GM12878 (cell line): Measurements from ENCODE around the gene MINPP1. TPM values are rescaled to one million over a fixed set of nuclear protein-coding genes. Genes with fewer than 3 reads are reported as not detected.

Experiments
- ATAC-seq: fragments of 200-7000 bp; cut with Tn5 transposase; 3 replicates; pipeline ENCODE4 v1.9.1; 2020; ENCODE audit warnings: mild to moderate bottlenecking, moderate library complexity
- BruUV-seq: library from RNA; stranded (reverse); fragments of 400-500 nt; replicated peaks from 2 replicates; lab custom pipeline; 2021; lab: Mats Ljungman, UMichigan
- CTCF ChIA-PET: fragments of 300-600 bp; sonication (Branson Sonifier 250); formaldehyde crosslinking; extraction: SDS; loops from one replicate; lab custom pipeline; 2021; ENCODE audit warnings: inconsistent platforms; lab: Yijun Ruan, JAX
- POLR2A ChIA-PET: fragments of 350-600 bp; formaldehyde crosslinking; extraction: SDS; loops from one replicate; lab custom pipeline; 2021; ENCODE audit warnings: inconsistent platforms; lab: Charles Lee
- RAD21 ChIA-PET: fragments of 300-600 bp; sonication (Branson Sonifier 250); formaldehyde crosslinking; loops from one replicate; lab custom pipeline; 2023; ENCODE audit warnings: antibody characterized with exemption; ENCODE audit not compliant: unreplicated experiment; lab: Charles Lee
- SMC1A ChIA-PET: fragments of 300-600 bp; sonication (Branson Sonifier 250); formaldehyde crosslinking; loops from one replicate; lab custom pipeline; 2023; ENCODE audit not compliant: unreplicated experiment, uncharacterized antibody; lab: Charles Lee
- DNase-seq: peaks from one replicate; pipeline ENCODE4 v3.0.0-alpha.2; 2011; ENCODE audit warnings: low read depth, low spot score
- FAIRE-seq: peaks from 3 replicates; lab custom pipeline; 2011; peaks lifted over from hg19 to GRCh38; lab: Jason Lieb, UNC
- H2AFZ ChIP-seq: 2 replicates; pipeline ENCODE4 v1.6.0; 2011; ENCODE audit warnings: low read depth, low read length, control low read depth; ENCODE audit not compliant: control insufficient read depth
- H3K27ac ChIP-seq: 2 replicates; pipeline ENCODE4 v1.5.1; 2011; ENCODE audit warnings: control low read depth; ENCODE audit not compliant: control insufficient read depth, insufficient read depth
- H3K27me3 ChIP-seq, 2 experiments: replicated peaks in 1 of 2; 2 replicates each; pipeline versions ENCODE4 v1.6.0 to v1.6.1; 2011; ENCODE audit warnings: low read length in 1 of 2; ENCODE audit not compliant: control insufficient read depth in 2 of 2, insufficient read depth in 2 of 2
- H3K36me3 ChIP-seq, 2 experiments: 2 replicates each; pipeline ENCODE4 v1.5.1; 2011; ENCODE audit warnings: low read length in 1 of 2; ENCODE audit not compliant: control insufficient read depth in 2 of 2, insufficient read depth in 2 of 2
- H3K4me1 ChIP-seq: 2 replicates; pipeline ENCODE4 v1.6.1; 2011; ENCODE audit warnings: mild to moderate bottlenecking, low read length, moderate library complexity, mixed read lengths; ENCODE audit not compliant: control insufficient read depth, insufficient read depth
- H3K4me2 ChIP-seq: 2 replicates; pipeline ENCODE4 v1.6.0; 2011; ENCODE audit warnings: control low read depth; ENCODE audit not compliant: control insufficient read depth, insufficient read depth
- H3K4me3 ChIP-seq: fragments of 200-600 bp; sonication (generic); 2 replicates; pipeline ENCODE4 v1.5.1; 2016
- H3K79me2 ChIP-seq: 2 replicates; pipeline ENCODE4 v1.6.0; 2011; ENCODE audit warnings: low read length; ENCODE audit not compliant: control insufficient read depth, insufficient read depth
- H3K9ac ChIP-seq: 2 replicates; pipeline ENCODE4 v1.8.0; 2011; ENCODE audit warnings: low read length, control low read depth, mixed read lengths; ENCODE audit not compliant: control insufficient read depth, insufficient read depth
- H3K9me3 ChIP-seq: replicated peaks from 3 replicates; pipeline ENCODE4 v1.5.1; 2011; ENCODE audit warnings: mild to moderate bottlenecking, low read length; ENCODE audit not compliant: control insufficient read depth, insufficient read depth
- H4K20me1 ChIP-seq: 2 replicates; pipeline ENCODE4 v1.6.0; 2011; ENCODE audit not compliant: control insufficient read depth, insufficient read depth
- BACH1 ChIP-seq: fragments of 450-650 bp; IDR thresholded peaks from 2 replicates; pipeline ENCODE4 v1.6.1; 2017; ENCODE audit warnings: mild to moderate bottlenecking, borderline replicate concordance
- BCL11A ChIP-seq: IDR thresholded peaks from 2 replicates; pipeline ENCODE4 v1.6.1; 2011; ENCODE audit warnings: low read depth, low read length
- EED ChIP-seq: sonication (generic); IDR thresholded peaks from 2 replicates; pipeline ENCODE4 v1.6.1; 2016; ENCODE audit warnings: antibody characterized with exemption, low read depth
- EGR1 ChIP-seq, 2 experiments: IDR thresholded peaks; 1 replicate in 1 of 2; 2 replicates in 1 of 2; pipeline ENCODE4 v1.6.1; 2011 to 2012; ENCODE audit warnings: low read depth in 2 of 2, low read length in 2 of 2, borderline replicate concordance in 1 of 2, mild to moderate bottlenecking in 1 of 2, moderate library complexity in 1 of 2
- EP300 ChIP-seq, 2 experiments: fragments of 150-350 bp in 1 of 2; IDR thresholded peaks; 2 replicates each; pipeline ENCODE4 v1.6.1; 2011 to 2012; ENCODE audit warnings: low read depth in 2 of 2, low read length in 2 of 2, borderline replicate concordance in 1 of 2, improper control_type of control experiment in 1 of 2, inconsistent platforms in 1 of 2; ENCODE audit not compliant: control insufficient read depth in 1 of 2
- EZH2 ChIP-seq: IDR thresholded peaks from 2 replicates; pipeline ENCODE4 v1.6.1; 2012; ENCODE audit warnings: low read depth, mild to moderate bottlenecking, control low read depth, inconsistent platforms, low read length, borderline replicate concordance; ENCODE audit not compliant: control insufficient read depth
- FOS ChIP-seq: IDR thresholded peaks from 3 replicates; pipeline ENCODE4 v1.6.1; 2011; ENCODE audit warnings: borderline replicate concordance; ENCODE audit not compliant: insufficient read length; ENCODE audit errors: extremely low read depth
- GABPA ChIP-seq: IDR thresholded peaks from 2 replicates; pipeline ENCODE4 v1.6.1; 2014; ENCODE audit warnings: antibody characterized with exemption, low read depth, mild to moderate bottlenecking, inconsistent platforms
- HDAC6 ChIP-seq: fragments of 200-600 bp; sonication (generic); IDR thresholded peaks from one replicate; pipeline ENCODE4 v1.8.0; 2017; ENCODE audit warnings: antibody characterized with exemption; ENCODE audit not compliant: unreplicated experiment
- HDGF ChIP-seq: fragments of 450-650 bp; IDR thresholded peaks from 2 replicates; pipeline ENCODE4 v1.6.1; 2016; ENCODE audit warnings: antibody characterized with exemption
- IKZF1 ChIP-seq: fragments of 450-650 bp; conservative IDR thresholded peaks from 2 replicates; pipeline ENCODE4 v1.6.1; 2017; ENCODE audit warnings: antibody characterized with exemption, mild to moderate bottlenecking
- IRF4 ChIP-seq: IDR thresholded peaks from 2 replicates; pipeline ENCODE4 v1.6.1; 2011; ENCODE audit warnings: low read depth, low read length
- KLF5 ChIP-seq: fragments of 450-650 bp; IDR thresholded peaks from 2 replicates; pipeline ENCODE4 v1.6.1; 2014; ENCODE audit warnings: mild to moderate bottlenecking; ENCODE audit not compliant: partially characterized antibody
- RBBP5 ChIP-seq: fragments of 200-600 bp; sonication (generic); conservative IDR thresholded peaks from 2 replicates; pipeline ENCODE4 v1.6.1; 2016
- RUNX3 ChIP-seq: IDR thresholded peaks from 2 replicates; pipeline ENCODE4 v1.6.1; 2012; ENCODE audit warnings: low read length, inconsistent platforms
- SPI1 ChIP-seq: IDR thresholded peaks from 2 replicates; pipeline ENCODE4 v1.6.1; 2011; ENCODE audit warnings: low read depth, mild to moderate bottlenecking, low read length, moderate library complexity, borderline replicate concordance; ENCODE audit not compliant: insufficient read depth
- ZSCAN29 ChIP-seq: fragments of 450-650 bp; IDR thresholded peaks from 2 replicates; pipeline ENCODE4 v1.6.1; 2017; ENCODE audit warnings: mild to moderate bottlenecking, moderate library complexity
- WGBS: methylation state at CpG from one replicate; pipeline ENCODE4 v1.1.6; 2016; ENCODE audit warnings: low lambda C conversion rate; ENCODE audit not compliant: insufficient replicate concordance, insufficient coverage; ENCODE audit errors: missing lambda C conversion rate; 5-methylcytosine and 5-hydroxymethylcytosine counted together
- in situ Hi-C: fragments of 300-500 bp; cut with MboI; formaldehyde crosslinking; loops from 9 replicates; pipeline ENCODE4 v1.14.3; 2018; ENCODE audit warnings: mixed read lengths
- intact Hi-C: fragments of 100-400 bp; cut with micrococcal nuclease; formaldehyde crosslinking; loops from one replicate; pipeline ENCODE4 v1.14.2; 2022; ENCODE audit not compliant: unreplicated experiment
- polyA plus RNA-seq, 11 experiments: library from polyadenylated mRNA; depleted of rRNA in 4 of 11; unstranded in 6 of 11; stranded (reverse) in 5 of 11; fragments of >200 nt; fragmentation: Nextera tagmentation in 4 of 11; fragmentation: Illumina TruSeq in 1 of 11; extraction: Ambion mirVana in 4 of 11; extraction: Trizol in 1 of 11; gene quantifications; 1 replicate in 1 of 11; 2 replicates in 10 of 11; pipeline versions ENCODE4 v1.2.1 to v1.2.3, GENCODE V29; 2011 to 2016; ENCODE audit warnings: inconsistent platforms in 2 of 11, missing spikeins in 2 of 11, low read depth in 1 of 11
- total RNA-seq, 4 experiments: library from RNA; depleted of rRNA in 3 of 4; stranded (reverse); fragments of >200 nt in 3 of 4; fragmentation: Illumina TruSeq in 1 of 4; extraction: Trizol in 1 of 4; gene quantifications; 2 replicates each; pipeline versions ENCODE4 v1.2.1 to v1.2.3, GENCODE V29; 2013 to 2021
- TF ChIP-seq, protein P1 (sequence below): fragments of 450-650 bp; IDR thresholded peaks from 2 replicates; pipeline ENCODE4 v1.6.1; 2017; ENCODE audit warnings: antibody characterized with exemption, mild to moderate bottlenecking, moderate library complexity

MINPP1 gene
- total and polyA plus RNA-seq, 10 of the 15 experiments (the other 5 are each of a cell fraction or from before 2014, with no cell fraction given): 3.9 to 29.2 (median 10.7) TPM

DNA sequence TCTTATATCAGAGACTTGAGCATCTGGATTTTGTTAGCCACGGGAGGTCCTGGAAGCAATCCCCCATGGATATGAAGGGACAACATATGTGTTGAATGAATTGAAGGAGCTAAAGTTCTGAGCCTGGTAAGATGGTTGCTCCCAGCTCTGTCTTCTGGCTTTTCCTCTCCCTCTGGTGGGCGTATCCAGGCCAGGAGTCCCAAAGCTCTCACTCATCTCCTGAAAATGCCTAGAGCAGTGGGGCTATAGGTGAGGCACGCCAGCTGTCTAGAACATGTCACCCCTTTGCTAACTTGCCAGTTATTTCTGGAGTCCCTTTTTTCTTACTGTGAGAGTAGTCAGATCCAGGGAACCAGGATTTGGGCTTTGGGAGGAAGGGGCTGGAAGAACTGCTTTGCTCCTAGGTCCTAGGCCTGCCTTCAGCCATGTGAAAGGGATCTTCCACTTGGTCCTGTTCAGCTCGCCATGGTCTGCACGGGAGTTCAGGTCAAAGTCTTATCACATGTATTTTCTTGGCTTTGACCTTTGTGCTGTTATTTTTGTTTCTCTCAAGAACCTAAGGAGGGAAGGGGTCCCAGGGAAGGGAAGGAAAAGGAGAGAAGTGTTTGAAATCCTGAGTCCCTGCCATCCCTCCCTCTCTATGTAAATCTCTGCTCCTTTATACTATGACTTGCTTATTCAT, 73.6 kb downstream of the MINPP1 start:
- no peak overlapping the region for H2AFZ ChIP-seq
- in situ Hi-C loops (no loop called here), intact Hi-C loops (no loop called here)
- TF ChIP-seq IKZF1 (no peak), RBBP5 (no peak), FOS (no peak), BCL11A (no peak), GABPA (no peak), EED (no peak), SPI1 (no peak), EP300 (IDR thresholded peaks at IDR 0.05; ENCODE audit: borderline replicate concordance in 1 of 2, control insufficient read depth in 1 of 2, low read depth in 2 of 2, low read length in 2 of 2) (no peak), BACH1 (no peak), RUNX3 (no peak), EZH2 (no peak), IRF4 (no peak), EGR1 (IDR thresholded peaks at IDR 0.05; ENCODE audit: borderline replicate concordance in 1 of 2, low read depth in 2 of 2, low read length in 2 of 2) (no peak), HDAC6 (no peak), ZSCAN29 (no peak), KLF5 (no peak), HDGF (no peak)
- TF ChIP-seq, protein P1, sequence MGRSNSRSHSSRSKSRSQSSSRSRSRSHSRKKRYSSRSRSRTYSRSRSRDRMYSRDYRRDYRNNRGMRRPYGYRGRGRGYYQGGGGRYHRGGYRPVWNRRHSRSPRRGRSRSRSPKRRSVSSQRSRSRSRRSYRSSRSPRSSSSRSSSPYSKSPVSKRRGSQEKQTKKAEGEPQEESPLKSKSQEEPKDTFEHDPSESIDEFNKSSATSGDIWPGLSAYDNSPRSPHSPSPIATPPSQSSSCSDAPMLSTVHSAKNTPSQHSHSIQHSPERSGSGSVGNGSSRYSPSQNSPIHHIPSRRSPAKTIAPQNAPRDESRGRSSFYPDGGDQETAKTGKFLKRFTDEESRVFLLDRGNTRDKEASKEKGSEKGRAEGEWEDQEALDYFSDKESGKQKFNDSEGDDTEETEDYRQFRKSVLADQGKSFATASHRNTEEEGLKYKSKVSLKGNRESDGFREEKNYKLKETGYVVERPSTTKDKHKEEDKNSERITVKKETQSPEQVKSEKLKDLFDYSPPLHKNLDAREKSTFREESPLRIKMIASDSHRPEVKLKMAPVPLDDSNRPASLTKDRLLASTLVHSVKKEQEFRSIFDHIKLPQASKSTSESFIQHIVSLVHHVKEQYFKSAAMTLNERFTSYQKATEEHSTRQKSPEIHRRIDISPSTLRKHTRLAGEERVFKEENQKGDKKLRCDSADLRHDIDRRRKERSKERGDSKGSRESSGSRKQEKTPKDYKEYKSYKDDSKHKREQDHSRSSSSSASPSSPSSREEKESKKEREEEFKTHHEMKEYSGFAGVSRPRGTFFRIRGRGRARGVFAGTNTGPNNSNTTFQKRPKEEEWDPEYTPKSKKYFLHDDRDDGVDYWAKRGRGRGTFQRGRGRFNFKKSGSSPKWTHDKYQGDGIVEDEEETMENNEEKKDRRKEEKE: no peak
- no peak overlapping the region for H3K4me2 ChIP-seq
- H3K79me2 ChIP-seq: no peaks in the 10 kb centered on the region
- no TSS peak for BruUV-seq
- no peaks in the 10 kb centered on the region for H3K4me1 ChIP-seq
- ATAC-seq (no peak), DNase-seq (no peak), FAIRE-seq (no peak)
- 38% methylated on average over 5 of the region's 5 CpGs for WGBS
- no peaks in the 10 kb centered on the region for H3K36me3 ChIP-seq
- H3K27me3 ChIP-seq: no peaks in the 10 kb centered on the region
- RAD21 ChIA-PET: no interaction called here
- CTCF ChIA-PET: no interaction called here
- H3K27ac ChIP-seq: no peak overlapping the region
- H3K9me3 ChIP-seq: no peaks in the 10 kb centered on the region
- no peak overlapping the region for H3K4me3 ChIP-seq
- no peaks in the 10 kb centered on the region for H4K20me1 ChIP-seq
- SMC1A ChIA-PET: interaction anchor here (0.6 kb wide), 1 partner anchor 49 kb away, joined by 3 read pairs; no protein-coding TSS in a partner anchor
- no peak overlapping the region for H3K9ac ChIP-seq
- POLR2A ChIA-PET: no interaction called here
